SKM-1 treated with dmso at 0.1 percent for 144 hours (cell line): ENCODE data around the gene CBX4.

Experiments used
- DNase-seq: peaks from one replicate; lab custom pipeline; 2025; ENCODE audit not compliant: unreplicated experiment; lab: John Stamatoyannopoulos, UW

Gene CBX4

DNA sequence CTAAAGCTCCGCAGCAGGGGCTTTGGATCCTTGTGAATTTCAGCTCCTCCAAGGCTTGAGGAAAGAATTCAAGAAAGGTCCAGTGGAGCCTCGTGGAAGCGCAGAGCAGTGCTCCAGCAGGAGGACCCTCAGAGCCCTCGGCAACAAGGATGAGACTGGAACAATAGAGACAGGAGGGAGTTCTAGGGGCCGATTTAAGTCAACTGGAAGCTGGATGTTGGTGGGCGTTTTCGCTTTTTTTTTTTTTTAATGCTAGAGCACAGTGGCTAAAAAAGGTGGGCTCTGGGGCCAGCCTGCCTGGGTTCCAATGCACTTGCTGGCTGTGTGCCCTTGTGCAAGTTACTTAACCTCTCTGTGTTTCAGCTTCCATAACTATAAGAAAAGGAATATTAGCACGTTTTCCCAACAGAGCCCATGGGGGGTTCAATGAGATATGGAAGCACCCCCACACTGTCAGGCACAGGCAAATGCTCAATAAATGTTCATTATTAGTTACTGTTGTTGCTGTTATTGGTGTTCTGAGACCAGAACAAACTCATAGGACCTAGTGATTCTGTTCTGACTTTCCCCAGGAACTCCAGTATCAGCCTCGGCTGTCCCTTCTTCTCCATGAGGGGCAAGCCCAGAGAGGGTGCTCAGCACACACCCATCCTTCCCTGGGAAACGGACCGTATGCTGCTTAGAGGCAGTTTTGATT, 37.1 kb downstream of the CBX4 start:
- no peak for DNase-seq

DNA sequence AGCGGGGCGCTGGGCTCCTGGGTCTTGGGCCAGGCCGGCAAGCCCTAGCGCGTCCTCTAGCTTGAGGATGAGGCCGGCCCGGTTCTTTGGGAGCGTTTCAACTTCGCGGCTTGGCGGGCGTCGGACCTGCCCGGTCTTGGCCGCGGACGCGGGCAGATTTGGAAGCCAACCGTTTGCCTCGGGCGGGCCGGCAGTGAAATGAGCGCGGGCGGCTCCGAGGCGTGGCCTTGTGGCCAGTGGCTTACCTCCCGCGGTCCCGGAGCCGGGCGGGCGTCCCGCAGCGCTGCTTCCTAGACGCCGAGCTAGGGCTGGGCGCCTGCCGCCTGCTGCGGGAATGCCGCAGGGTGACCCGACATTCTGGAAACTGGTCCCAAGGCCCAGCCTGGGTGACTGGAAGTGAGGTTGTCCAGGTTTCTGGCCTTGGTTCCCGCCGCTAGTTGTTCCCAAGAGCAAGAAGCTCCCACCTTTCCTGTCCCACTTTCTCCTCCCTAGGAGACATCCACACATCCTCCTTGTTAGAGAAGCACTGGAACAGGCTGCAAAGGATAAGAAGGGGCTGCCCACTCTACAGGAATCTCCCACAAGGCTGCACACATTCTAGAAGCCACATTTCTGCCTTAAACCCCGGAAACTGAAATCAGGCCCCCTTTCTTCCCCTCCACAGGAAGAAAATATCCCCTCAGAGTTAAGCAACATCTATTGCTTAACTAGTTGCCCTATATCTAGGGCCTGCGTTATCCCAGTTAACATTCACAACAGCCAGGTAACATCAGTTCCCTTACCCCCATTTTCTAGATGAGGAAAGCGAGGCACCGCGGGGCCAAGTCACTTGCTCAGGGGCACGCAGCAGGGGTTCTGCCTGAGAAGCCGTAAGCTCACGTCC, 37.8 kb downstream of the CBX4 start:
- no peak for DNase-seq

DNA sequence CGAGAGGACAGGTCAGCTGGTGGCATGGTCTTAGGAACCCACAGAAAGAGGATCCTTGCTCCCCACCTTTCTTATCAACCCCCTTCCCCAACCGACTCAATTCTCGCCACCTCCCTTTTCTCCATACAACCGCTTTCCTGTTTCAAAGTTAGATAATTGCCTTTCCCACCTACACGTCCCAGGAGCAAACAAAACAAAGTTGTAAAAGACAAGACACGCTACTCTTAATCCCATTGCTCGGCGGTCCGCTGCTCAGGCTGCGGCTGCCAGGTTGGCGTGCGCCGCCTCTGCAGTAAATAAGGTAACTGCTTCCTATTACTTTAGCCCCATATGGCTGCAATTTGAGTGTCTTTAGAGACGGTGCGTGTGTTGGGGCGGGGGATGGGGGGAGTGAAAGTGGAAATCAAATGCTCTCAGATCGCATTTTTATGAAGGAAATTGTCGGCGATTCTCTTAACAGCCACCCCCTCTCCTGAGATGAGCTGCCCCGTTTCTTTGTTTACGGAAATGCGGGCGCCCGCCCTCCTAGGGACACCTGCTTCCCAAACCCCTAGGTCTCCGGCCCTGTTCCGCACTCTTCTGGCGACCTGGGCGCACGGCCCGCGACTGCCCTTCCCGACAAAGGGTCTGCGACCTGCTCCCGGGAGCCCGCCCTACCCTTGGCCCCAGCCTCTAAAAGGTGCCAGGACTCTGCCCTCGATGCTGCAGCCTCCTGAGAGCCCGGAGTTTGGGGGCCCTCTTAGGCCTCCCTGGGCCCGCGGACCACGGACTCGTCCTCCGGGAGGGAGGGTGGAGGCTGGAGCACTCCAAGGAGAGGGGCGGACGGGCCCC, 38.7 kb downstream of the CBX4 start:
- no peak for DNase-seq

DNA sequence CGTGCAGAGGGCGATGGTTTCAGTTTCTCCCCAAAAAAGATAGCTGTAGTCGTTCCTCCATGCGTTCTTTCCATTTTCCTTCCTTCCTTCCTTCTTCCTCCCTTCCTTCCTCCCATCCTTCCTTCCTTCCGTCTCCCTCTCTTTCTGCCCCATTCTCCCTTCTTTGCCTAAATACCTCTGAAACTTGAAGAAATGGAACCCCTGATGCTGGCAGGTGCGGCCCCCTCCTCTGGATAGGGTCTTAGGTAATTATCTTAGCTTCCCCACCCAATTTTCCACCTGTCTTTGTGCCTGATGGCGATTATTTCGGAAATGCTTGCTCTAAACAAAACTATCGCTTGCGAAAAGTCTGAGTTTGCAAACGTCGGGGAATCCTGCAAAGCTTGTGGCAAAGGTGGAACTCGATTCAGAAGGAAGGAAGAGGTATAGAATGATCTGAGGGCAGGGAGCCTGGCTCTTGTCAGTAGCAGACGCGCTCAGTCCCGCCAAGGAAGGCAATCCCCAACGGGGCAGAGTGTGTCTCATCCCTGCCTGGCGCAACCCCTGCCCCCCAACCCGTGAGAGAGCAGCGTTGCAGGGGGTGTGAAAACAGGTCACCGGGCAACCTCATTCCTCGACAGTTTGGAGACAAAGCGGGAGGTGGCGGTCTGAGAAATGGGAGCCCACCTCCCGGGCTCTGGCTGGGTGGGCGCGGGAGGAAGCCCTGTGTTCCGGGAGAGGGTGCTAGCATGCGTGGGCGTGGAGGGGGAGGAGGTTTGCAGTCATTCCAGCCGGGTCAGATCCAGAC, 39.5 kb downstream of the CBX4 start:
- no peak for DNase-seq

DNA sequence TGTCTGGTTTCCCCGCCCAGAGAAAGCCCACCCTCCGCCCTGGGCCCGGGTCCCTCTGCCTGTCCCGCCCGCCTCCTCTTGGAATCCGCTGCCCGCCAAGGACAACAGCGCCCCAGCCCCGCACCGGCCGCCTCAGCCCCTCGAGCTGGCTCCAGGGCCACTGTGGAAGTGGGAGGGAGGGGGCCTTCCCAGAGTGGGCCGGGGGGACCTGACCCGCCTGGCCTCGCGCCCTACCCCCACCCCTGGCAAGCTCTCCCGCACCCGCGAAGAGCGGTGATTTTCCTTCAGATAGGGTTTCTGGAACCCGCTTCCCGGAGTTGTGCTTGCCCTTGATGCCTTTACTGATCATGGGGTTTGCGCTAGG, 40.1 kb downstream of the CBX4 start:
- DNase-seq: no peak

DNA sequence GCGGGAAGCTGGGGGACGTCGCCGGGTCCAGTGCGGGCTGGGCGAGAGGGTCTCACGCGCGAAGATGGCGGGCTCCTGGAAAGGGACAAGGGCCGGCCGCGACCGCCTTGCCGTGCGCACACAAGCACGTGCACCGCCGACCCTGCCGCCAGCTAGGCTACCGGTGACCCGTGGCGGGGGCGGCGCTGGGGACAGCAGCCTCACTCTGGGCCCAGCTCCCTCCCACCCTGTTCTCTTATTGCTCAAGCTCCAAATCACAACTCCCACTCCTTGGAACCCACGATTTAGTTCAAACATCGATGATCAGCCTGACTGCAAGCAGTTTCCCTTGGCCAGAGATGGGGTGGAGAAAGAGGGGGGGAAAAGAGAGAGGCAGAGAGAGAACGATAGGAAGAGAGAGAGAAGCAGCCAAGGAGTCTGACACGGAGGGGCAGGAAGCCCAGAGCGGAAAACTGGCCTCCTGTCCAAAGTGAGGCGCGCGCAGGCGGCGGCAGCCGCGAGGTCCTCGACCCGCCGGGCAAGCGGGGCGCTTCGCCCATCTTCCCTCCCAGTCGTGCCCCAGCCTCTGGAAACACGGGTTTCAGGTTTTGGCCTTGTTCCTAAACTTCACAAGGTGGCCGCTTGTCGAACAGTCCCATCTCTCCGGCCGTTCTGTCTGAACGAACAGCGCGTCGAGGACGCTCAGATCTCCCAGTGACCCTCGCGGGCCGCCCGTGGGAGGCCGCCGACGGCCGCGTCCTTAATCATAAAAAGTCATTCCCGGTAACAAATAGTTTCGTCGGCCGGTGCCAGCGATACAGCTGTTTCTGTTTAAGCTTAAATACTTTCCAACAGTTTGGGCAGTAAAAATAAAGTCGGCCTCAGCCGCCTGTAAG, 40.7 kb downstream of the CBX4 start:
- DNase-seq: no peak

DNA sequence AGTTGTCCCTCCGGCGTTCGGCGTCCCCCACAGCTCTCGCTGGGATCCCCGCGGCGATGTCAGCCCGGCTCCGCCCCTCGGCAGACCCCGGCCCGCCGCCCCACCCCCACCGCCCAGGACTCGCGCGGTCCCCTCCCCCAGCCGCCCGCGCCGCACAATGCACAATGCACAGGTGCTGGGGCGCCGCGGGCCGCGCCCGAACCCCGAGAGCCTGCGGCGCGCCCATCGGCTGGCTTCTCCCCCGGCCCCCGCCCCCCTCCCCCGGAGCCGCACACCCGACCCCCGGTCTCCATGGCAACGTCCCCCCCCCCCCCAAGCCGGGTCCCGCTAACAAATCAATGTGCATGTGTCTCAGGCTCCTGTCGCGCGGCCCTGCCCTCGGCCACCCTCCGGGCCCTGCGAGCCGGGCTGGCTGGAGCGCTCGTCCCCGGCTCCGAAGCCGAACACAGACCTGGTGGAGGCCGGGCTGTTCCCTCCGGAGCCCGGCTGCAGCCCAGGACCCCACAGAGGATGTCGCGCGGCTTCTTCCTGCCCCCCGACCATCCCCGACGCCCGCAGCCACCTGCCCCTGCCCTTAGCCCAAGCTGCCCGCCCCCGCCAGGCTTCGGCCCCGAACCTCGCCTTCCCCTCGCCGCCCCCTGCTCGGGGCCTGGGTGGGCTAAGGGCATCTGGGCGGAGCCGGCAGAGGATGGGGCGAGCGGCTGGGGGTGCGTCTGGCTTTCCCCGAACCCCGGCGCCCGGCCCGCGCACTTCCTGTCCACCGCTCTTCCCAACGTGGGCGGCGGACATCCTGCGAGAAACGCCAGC, 41.5 kb downstream of the CBX4 start:
- DNase-seq: no peak

DNA sequence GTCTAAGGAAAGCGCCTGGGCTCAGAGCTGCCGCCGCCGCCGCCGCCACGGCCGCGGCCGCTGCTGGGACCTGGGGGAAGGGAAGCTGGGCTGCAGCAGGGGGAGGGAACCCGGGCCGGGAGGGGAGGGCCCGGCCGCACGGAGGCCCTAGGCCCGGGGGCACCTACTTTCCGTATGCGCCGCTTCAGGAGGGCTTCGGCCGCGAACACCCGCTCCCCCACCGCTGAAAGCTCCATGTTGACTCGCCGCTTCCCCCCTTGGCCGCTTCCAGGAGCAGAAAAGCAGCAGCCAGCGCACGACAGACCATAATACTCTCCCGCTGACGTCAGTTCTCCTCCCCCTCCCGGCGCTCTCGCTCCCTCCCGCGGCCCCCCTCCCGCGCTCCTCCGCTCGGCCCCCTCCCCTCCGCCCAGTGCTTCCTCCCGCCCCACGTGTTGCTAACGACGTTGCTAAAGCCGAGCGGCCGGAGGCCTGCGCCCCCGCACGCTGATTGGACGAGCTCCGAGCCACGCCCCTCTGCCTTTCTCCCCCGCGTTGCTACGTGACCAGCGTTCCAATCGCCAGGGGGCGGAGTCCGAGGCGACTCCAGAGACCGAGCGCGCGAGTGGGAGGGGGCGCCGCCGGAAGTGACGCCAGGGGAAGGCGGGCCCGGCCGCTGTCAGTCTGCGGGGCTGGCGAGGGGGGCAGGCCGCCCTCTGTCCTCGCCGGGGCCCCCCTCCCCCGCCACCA, 42.3 kb downstream of the CBX4 start, which contains the start of gene CBX8:
CBX8 (minus strand) TSS at position 315 of the 729 bp plus-strand sequence; CDS start at position 236, 79 bp downstream.
- peak; percentile 98 for DNase-seq

DNA sequence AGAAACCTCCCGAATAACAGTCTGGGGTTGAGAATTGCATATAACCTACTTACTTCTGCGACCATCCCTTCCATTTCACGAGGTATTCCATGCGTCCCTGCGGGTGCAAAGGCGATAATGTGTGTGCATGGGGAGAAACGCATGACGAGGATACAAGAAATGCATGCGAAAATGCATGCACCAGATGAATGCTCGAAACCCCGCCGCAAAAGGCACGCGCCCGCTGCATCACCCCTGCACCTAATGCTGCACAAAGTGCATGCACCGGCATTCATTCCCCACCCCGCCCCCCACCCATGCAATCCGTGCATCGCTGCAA, 42.8 kb downstream of the CBX4 start:
- DNase-seq: no peak

DNA sequence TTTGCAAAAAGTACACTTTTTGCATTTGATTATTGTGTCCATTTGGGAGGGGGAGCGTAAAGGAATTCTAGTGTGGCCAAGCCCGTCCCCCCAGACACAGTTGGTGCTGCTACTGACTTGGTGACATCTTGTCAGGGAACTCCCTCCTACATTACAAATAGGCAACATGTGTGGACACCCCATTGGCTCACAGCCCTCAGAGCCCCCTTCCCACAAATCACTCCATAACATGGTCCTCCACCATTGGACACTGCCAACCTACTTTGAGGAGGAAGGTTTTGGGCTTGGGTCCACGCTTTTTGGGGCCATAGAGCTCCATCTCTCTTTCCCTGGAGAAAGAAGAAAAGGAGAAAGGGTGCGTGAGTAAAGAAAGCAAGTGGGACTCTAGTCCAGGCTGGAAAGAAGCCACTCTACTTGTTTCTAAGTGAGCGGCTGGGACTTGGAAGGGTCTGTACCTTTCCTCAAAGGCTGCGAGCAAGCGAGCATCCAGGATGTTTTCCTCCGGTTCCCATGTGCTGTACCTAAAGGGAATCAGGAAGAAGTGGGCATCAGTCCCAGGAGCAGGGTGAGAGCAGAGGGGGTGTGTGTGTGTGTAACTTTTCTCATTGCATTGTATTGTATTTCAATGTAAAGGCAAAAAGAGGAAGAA, 43.3 kb downstream of the CBX4 start:
- DNase-seq: peak; percentile 56

DNA sequence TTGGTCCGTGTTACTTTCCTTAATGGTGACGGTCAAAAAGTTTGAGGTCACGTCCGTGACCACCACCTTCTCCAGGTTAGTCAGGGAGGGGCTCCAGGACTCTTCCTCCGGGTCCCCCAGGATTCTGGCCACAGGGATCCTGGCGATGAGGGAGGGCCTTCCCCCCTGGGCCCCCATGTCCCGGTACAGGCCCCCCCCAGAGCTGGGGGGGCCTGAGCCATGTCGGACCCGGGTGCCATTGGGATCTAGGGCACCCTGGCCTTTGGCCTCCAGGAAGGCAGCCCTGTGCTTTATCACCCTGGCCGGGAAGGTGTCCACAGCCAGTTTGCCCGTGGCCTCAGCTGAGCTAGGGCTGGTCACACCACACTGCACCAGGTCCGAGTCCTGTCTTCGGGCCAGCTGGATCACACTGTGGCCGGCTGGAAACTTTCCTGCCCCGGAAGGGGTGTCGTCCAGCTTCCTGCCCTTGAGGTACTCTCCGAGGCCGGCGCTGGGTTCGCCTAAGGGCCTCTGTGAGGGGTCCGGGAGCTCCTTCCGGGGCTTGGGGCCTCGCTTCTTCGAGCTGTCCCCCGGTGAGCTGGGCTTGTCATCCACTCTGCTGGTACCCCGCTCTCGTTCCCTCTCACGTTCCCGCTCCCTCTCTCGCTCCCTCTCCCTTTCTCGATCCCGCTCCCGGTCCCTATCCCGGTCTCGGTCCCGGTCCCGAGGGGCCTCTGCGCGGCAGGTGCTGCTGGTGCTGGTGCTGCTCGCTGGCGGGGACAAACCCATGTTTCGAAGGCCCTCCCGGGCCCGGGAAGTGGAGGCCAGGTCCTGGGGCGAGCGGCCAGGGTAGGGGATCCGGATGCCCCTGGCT, 44.4 kb downstream of the CBX4 start:
- no peak for DNase-seq

DNA sequence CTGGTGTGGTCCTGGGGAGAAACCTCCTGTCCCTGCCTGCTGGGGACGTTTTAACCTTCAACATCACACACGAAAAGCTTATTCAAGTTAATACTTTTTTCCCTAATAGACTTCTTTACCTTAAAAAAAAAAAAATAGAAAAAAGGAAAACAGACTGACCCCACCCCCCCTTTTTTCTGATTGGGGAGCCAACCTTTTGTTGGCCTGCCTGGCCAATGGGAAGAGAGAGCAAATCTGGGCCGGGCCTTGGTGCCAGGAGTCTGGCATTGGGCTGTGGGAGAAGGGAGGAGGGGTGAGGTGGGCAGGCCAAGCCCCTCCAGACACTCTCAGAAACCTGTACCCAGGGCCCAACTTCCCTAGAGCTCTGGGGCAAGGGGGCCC, 45.3 kb downstream of the CBX4 start:
- no peak for DNase-seq

DNA sequence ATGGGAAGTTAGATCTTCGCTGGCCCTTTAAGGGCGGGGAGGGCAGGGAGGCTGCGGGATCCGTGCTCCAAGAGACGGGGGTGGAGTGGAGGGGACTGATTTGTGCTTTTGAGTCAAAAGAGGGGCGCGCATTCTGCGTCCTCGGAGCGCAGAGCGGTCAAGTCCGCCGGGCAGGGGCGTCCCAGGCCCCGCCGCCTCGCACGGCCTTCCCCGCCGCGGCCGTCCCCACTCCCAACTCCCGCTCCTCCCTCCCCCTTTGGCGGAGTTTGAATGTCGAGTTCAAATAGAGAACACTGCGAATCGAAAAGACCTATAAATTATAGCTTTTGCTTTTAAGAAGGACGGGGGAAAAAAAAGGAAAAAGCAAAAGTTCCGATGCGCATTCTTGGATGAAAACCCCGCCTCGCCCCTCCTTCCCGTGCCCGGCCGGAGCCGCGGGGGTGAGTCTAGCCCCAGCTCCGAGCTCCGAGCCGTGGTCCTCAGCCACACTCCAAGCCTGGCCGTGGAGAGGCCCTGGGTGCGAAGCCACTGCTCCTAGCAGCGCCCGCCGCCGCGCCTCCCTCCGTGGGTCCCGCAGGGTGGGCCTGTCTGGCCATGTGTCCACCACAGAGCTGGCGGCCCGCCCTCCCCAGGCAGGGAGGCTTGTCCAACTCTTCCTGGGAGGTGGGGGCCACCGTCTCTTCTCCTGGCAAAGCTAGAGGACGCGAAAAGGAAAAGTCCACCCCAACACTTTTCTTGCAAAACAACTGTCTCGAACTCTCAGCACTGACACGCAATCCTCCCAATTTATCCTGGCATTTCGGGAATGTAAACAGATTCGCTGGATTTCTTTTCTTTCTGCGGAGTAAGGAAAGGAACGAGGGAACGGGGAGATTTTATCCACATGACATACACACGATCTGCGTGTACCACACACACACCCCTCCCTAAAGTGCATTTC, 46.0 kb downstream of the CBX4 start:
- no peak for DNase-seq

DNA sequence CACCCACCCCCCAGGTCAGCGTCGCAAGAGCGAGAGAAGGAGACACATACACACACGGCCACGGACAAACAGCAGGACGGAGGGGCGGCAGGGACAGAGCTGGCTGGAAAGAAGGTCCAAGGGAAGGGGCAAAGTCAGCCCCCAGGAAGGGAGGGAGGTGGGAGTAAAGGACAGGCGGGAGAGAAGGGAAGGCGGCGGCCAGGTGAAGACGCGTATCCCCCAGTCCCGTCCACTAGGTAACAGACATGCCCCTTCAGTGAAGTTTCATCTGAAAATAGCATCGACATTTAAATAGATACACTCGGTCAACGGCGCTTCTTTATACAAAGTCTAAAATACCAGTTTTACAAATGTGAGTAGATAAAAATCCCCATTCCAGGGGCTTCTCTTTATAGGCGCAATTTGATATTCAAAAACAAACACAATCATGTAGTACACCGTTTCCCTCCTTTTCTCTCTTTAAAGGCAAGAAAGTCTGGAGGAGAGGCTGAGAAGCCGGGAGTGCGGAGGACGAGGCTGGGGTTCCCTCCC, 46.8 kb downstream of the CBX4 start:
- no peak for DNase-seq

DNA sequence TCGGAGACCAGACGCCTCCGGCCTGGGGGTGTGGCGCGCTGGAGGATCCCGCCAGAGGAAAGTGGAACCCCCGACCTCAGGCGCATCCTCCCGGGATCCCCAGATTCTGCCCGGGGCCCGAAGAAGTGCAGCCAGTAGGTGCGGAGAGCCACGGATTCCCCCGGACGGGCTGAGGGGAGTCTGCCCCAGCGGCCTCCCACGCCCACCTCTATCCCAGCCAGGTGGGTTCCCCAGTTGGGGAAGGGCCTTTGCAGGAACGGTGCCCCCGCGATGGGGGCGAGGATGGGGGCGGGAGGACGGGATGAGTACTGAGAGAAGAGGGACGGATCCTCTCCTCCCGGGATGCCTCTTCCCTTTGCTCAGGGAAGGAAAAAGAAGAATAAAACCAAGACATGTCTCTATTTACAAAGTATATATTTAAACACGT, 47.5 kb downstream of the CBX4 start:
- DNase-seq: no peak
